GM23248 (cell line): ENCODE results near the gene TUBB3. TPM values are rescaled to one million over a fixed set of nuclear protein-coding genes. Genes with fewer than 3 reads are reported as not detected.
"Not testable (repeated sequence)": the region's sequence is repeated elsewhere in the genome, so short reads cannot be mapped to it uniquely, and the experiment has no call there.

Experiments used
- DNase-seq: peaks from one replicate; pipeline ENCODE4 v3.0.0-alpha.2; 2015
- H2AFZ ChIP-seq: fragments of 200-600 bp; sonication (generic); 2 replicates; pipeline ENCODE4 v1.6.1; 2016; ENCODE audit warnings: antibody characterized with exemption
- H3F3A ChIP-seq: fragments of 200-600 bp; sonication (generic); 2 replicates; pipeline ENCODE4 v1.6.1; 2016; ENCODE audit warnings: mild to moderate bottlenecking, antibody characterized with exemption, mixed run types; ENCODE audit not compliant: insufficient read depth
- H3K27ac ChIP-seq: fragments of 200-600 bp; sonication (generic); 2 replicates; pipeline ENCODE4 v1.5.1; 2016; ENCODE audit warnings: mild to moderate bottlenecking
- H3K27me3 ChIP-seq: fragments of 200-600 bp; sonication (generic); replicated peaks from 2 replicates; pipeline ENCODE4 v1.6.1; 2016; ENCODE audit warnings: mild to moderate bottlenecking; ENCODE audit not compliant: insufficient read depth
- H3K36me3 ChIP-seq: fragments of 200-600 bp; sonication (generic); 2 replicates; pipeline ENCODE4 v1.6.1; 2016; ENCODE audit warnings: low read depth, mild to moderate bottlenecking
- H3K4me1 ChIP-seq: fragments of 200-600 bp; sonication (generic); 2 replicates; pipeline ENCODE4 v1.6.1; 2016; ENCODE audit warnings: mild to moderate bottlenecking; ENCODE audit not compliant: insufficient read depth
- H3K4me2 ChIP-seq: fragments of 200-600 bp; sonication (generic); one replicate; pipeline ENCODE4 v1.6.1; 2016; ENCODE audit warnings: mild to moderate bottlenecking; ENCODE audit not compliant: unreplicated experiment
- H3K4me3 ChIP-seq: fragments of 200-600 bp; sonication (generic); 2 replicates; pipeline ENCODE4 v1.5.1; 2016; ENCODE audit warnings: mild to moderate bottlenecking
- H3K79me2 ChIP-seq: fragments of 200-600 bp; sonication (generic); 2 replicates; pipeline ENCODE4 v1.6.1; 2016; ENCODE audit warnings: mild to moderate bottlenecking; ENCODE audit not compliant: insufficient read depth
- H3K9ac ChIP-seq: fragments of 200-600 bp; sonication (generic); 2 replicates; pipeline ENCODE4 v1.6.1; 2016; ENCODE audit warnings: mild to moderate bottlenecking
- H3K9me2 ChIP-seq: fragments of 200-600 bp; sonication (generic); 2 replicates; pipeline ENCODE4 v1.6.1; 2016; ENCODE audit warnings: mixed run types, mild to moderate bottlenecking, moderate library complexity; ENCODE audit not compliant: insufficient read depth
- H3K9me3 ChIP-seq: fragments of 200-600 bp; sonication (generic); one replicate; pipeline ENCODE4 v1.6.1; 2017; ENCODE audit warnings: low read depth
- H4K20me1 ChIP-seq: fragments of 200-600 bp; sonication (generic); 2 replicates; pipeline ENCODE4 v1.6.0; 2016; ENCODE audit not compliant: insufficient read depth
- EZH2 ChIP-seq: fragments of 200-600 bp; sonication (generic); IDR thresholded peaks from 2 replicates; pipeline ENCODE4 v1.6.1; 2018; ENCODE audit warnings: antibody characterized with exemption, mild to moderate bottlenecking; ENCODE audit not compliant: insufficient read depth, poor library complexity, severe bottlenecking
- EZH2phosphoT487 ChIP-seq: fragments of 200-600 bp; sonication (generic); IDR thresholded peaks from 2 replicates; pipeline ENCODE4 v1.6.1; 2018; ENCODE audit warnings: antibody characterized with exemption, moderate library complexity, mild to moderate bottlenecking, low read depth; ENCODE audit not compliant: insufficient read depth
- WGBS, 2 experiments: methylation state at CpG; one replicate each; pipeline ENCODE4 v1.1.6; 2015 to 2017; ENCODE audit warnings: low lambda C conversion rate in 2 of 2, low coverage in 1 of 2; ENCODE audit errors: missing lambda C conversion rate in 2 of 2; 5-methylcytosine and 5-hydroxymethylcytosine counted together
- in situ Hi-C: fragments of 300-500 bp; cut with MboI; formaldehyde crosslinking; loops from 2 replicates; pipeline ENCODE4 v1.15.0; 2020
- polyA plus RNA-seq: library from polyadenylated mRNA; unstranded; fragments of >200 nt; fragmentation: Nextera tagmentation; extraction: Ambion mirVana; gene quantifications from 2 replicates; pipeline ENCODE4 v1.2.1, GENCODE V29; 2016
- total RNA-seq: library from RNA; depleted of rRNA; stranded (reverse); fragments of >200 nt; shearing (Covaris generic); gene quantifications from 2 replicates; pipeline ENCODE4 v1.2.3, GENCODE V29; 2014

The TUBB3 gene
- total and polyA plus RNA-seq, 2 experiments from 2014 or later: 95.8 to 215 TPM

GRCh38 chr16:89925596-89926079, 2.5 kb downstream of the TUBB3 start:
- Histone ChIP-seq H3K9me2 (no peaks in the 10 kb centered on the region), H3K79me2 (peaks cover 69% of the 10 kb centered on the region), H4K20me1 (peaks cover 8% of the 10 kb centered on the region; the same call in 1 of the 2 replicates), H3K9me3 (no peaks in the 10 kb centered on the region), H3K4me2 (peak overlapping the region; percentile 99), H2AFZ (0 out of 2 replicates have a peak overlapping the region, but pooled peaks have one; percentile 12), H3K9ac (peak overlapping the region; percentile 98), H3K27me3 (no peaks in the 10 kb centered on the region), H3K4me3 (peak overlapping the region; percentile 89), H3K4me1 (peaks cover 21% of the 10 kb centered on the region), H3K27ac (peak overlapping the region; percentile 30), H3F3A (peaks cover 17% of the 10 kb centered on the region), H3K36me3 (peaks cover 9% of the 10 kb centered on the region; the same call in 1 of the 2 replicates)
- TF ChIP-seq EZH2phosphoT487 (no peak), EZH2 (no peak)
- 1 to 4% methylated on average over 28 to 41 of the region's 42 CpGs for WGBS, 2 experiments
- in situ Hi-C loops: no loop called here
- DNase-seq: no peak

GRCh38 chr16:89931305-89931896, 8.3 kb downstream of the TUBB3 start:
- TF ChIP-seq EZH2: no peak
- peaks cover 22% of the 10 kb centered on the region; the same call in 1 of the 2 replicates for H3K36me3 ChIP-seq
- 90 to 91% methylated on average over 16 of the region's 16 CpGs for WGBS, 2 experiments
- H3K27me3 ChIP-seq: no peaks in the 10 kb centered on the region
- H4K20me1 ChIP-seq: peaks cover 8% of the 10 kb centered on the region; the same call in 1 of the 2 replicates
- DNase-seq: no peak
- H3K9ac ChIP-seq: no peak overlapping the region
- peaks cover 24% of the 10 kb centered on the region for H3F3A ChIP-seq
- no peak overlapping the region for H3K4me3 ChIP-seq
- peaks cover 55% of the 10 kb centered on the region for H3K79me2 ChIP-seq
- H3K27ac ChIP-seq: no peak overlapping the region
- no peak overlapping the region for H3K4me2 ChIP-seq
- in situ Hi-C loops: no loop called here
- H3K4me1 ChIP-seq: no peaks in the 10 kb centered on the region
- no peaks in the 10 kb centered on the region for H3K9me3 ChIP-seq
- H2AFZ ChIP-seq: no peak overlapping the region
- no peaks in the 10 kb centered on the region for H3K9me2 ChIP-seq

GRCh38 chr16:89931964-89932363, 8.8 kb downstream of the TUBB3 start:
- Histone ChIP-seq H3K9ac (no peak overlapping the region), H3K4me2 (no peak overlapping the region), H3K4me3 (no peak overlapping the region), H2AFZ (no peak overlapping the region), H3K27ac (no peak overlapping the region), H4K20me1 (peaks cover 8% of the 10 kb centered on the region; the same call in 1 of the 2 replicates), H3K79me2 (peaks cover 50% of the 10 kb centered on the region), H3K4me1 (no peaks in the 10 kb centered on the region), H3F3A (peaks cover 24% of the 10 kb centered on the region), H3K9me2 (no peaks in the 10 kb centered on the region), H3K9me3 (no peaks in the 10 kb centered on the region), H3K36me3 (peaks cover 22% of the 10 kb centered on the region; the same call in 1 of the 2 replicates), H3K27me3 (no peaks in the 10 kb centered on the region)
- DNase-seq: no peak
- 98 to 100% methylated on average over 6 of the region's 6 CpGs for WGBS, 2 experiments
- TF ChIP-seq EZH2 (no peak), EZH2phosphoT487 (no peak)
- in situ Hi-C loops: no loop called here

- peaks cover 29% of the 10 kb centered on the region for H3F3A ChIP-seq
- H4K20me1 ChIP-seq, in situ Hi-C loops, H3K9me3 ChIP-seq, H3K9me2 ChIP-seq, H3K4me2 ChIP-seq, DNase-seq, H3K27me3 ChIP-seq, H3K27ac ChIP-seq, H3K4me3 ChIP-seq, H2AFZ ChIP-seq, H3K4me1 ChIP-seq, H3K9ac ChIP-seq: not testable (repeated sequence)
- H3K79me2 ChIP-seq: peaks cover 29% of the 10 kb centered on the region
- 96 to 97% methylated on average over 6 to 26 of the region's 29 CpGs for whole genome bisulfite sequencing, 2 experiments
- H3K36me3 ChIP-seq: peaks cover 21% of the 10 kb centered on the region; the same call in 1 of the 2 replicates
Measured at GRCh38 chr16:89934019-89934418, 10.9 kb downstream of the TUBB3 start.
